HCT116 (cell line): ENCODE data around the gene HOXD1. TPM values are rescaled to one million over a fixed set of nuclear protein-coding genes. Genes with fewer than 3 reads are reported as not detected.

ENCODE experiments used
- ATAC-seq: fragments of 200-7000 bp; cut with Tn5 transposase; 2 replicates; pipeline ENCODE4 v1.9.1; 2020; ENCODE audit warnings: mild to moderate bottlenecking, moderate library complexity
- BruUV-seq: library from RNA; stranded (reverse); fragments of 400-500 nt; replicated peaks from 2 replicates; lab custom pipeline; 2021; lab: Mats Ljungman, UMichigan
- CTCF ChIA-PET: fragments of 300-600 bp; sonication (Branson Sonifier 250); formaldehyde crosslinking; loops from one replicate; lab custom pipeline; 2021; ENCODE audit warnings: antibody characterized with exemption; lab: Charles Lee
- POLR2A ChIA-PET: fragments of 300-600, 350-600 bp; sonication (Branson Sonifier 250); formaldehyde crosslinking; loops from one replicate; lab custom pipeline; 2021; ENCODE audit warnings: antibody characterized with exemption; lab: Charles Lee
- RAD21 ChIA-PET, 2 experiments: fragments of 300-600 bp; sonication (Branson Sonifier 250); formaldehyde crosslinking; loops; one replicate each; lab custom pipeline; 2023; ENCODE audit warnings: low total read pairs in 2 of 2; ENCODE audit not compliant: uncharacterized antibody in 2 of 2, unreplicated experiment in 2 of 2, low non-redundant PET in 1 of 2; lab: Charles Lee
- DNase-seq: peaks from one replicate; pipeline ENCODE4 v3.0.0-alpha.2; 2010; ENCODE audit warnings: low read depth, low spot score
- H2AFZ ChIP-seq: fragments of 200-600 bp; shearing (Covaris generic), sonication (generic); 2 replicates; pipeline ENCODE4 v1.6.1; 2017; ENCODE audit warnings: low read depth, mixed run types, mixed read lengths, antibody characterized with exemption, low read length; ENCODE audit not compliant: poor library complexity, severe bottlenecking
- H3K27ac ChIP-seq: 2 replicates; pipeline ENCODE4 v1.5.1; 2012; ENCODE audit warnings: low read depth, low read length
- H3K27me3 ChIP-seq: fragments of 200-600 bp; sonication (generic); 2 replicates; pipeline ENCODE4 v1.6.1; 2016; ENCODE audit warnings: mixed run types, low read length, mixed read lengths; ENCODE audit not compliant: insufficient read depth
- H3K36me3 ChIP-seq, 2 experiments: fragments of 200-500 bp in 1 of 2; fragments of 200-600 bp in 1 of 2; sonication (Bioruptor generic) in 1 of 2; sonication (generic) in 1 of 2; 2 replicates each; pipeline versions ENCODE4 v1.5.1 to v1.6.1; 2014 to 2016; ENCODE audit warnings: low read length in 2 of 2, inconsistent platforms in 1 of 2, mixed read lengths in 1 of 2, mixed run types in 1 of 2; ENCODE audit not compliant: insufficient read depth in 2 of 2, control insufficient read depth in 1 of 2
- H3K4me1 ChIP-seq, 2 experiments: fragments of 200-600 bp in 1 of 2; sonication (generic) in 1 of 2; 2 replicates each; pipeline versions ENCODE4 v1.5.1 to v1.6.1; 2012 to 2017; ENCODE audit warnings: low read length in 2 of 2, inconsistent platforms in 1 of 2, mild to moderate bottlenecking in 1 of 2, mixed read lengths in 1 of 2, mixed run types in 1 of 2, moderate library complexity in 1 of 2; ENCODE audit not compliant: insufficient read depth in 2 of 2, control insufficient read depth in 1 of 2
- H3K4me2 ChIP-seq: fragments of 200-600 bp; sonication (generic); 2 replicates; pipeline ENCODE4 v1.6.1; 2017; ENCODE audit warnings: mixed run types, low read length, mixed read lengths
- H3K4me3 ChIP-seq, 2 experiments: fragments of 200-600 bp in 1 of 2; sonication (generic) in 1 of 2; replicated peaks in 1 of 2; 2 replicates each; pipeline ENCODE4 v1.5.1; 2011 to 2016; ENCODE audit warnings: low read length in 2 of 2, control low read depth in 1 of 2, low read depth in 1 of 2, mild to moderate bottlenecking in 1 of 2, mixed read lengths in 1 of 2, mixed run types in 1 of 2
- H3K79me2 ChIP-seq: fragments of 200-600 bp; sonication (generic); 2 replicates; pipeline ENCODE4 v1.6.1; 2017; ENCODE audit warnings: mild to moderate bottlenecking, mixed run types, low read length, moderate library complexity, mixed read lengths; ENCODE audit not compliant: insufficient read depth
- H3K9ac ChIP-seq: fragments of 200-600 bp; sonication (generic); 2 replicates; pipeline ENCODE4 v1.6.1; 2016; ENCODE audit warnings: low read length, mixed read lengths
- H3K9me2 ChIP-seq: fragments of 200-600 bp; sonication (generic), shearing (Covaris generic); 2 replicates; pipeline ENCODE4 v1.6.1; 2017; ENCODE audit warnings: mixed run types, mild to moderate bottlenecking, moderate library complexity; ENCODE audit not compliant: insufficient read depth
- H3K9me3 ChIP-seq, 2 experiments: fragments of 200-500 bp in 1 of 2; fragments of 200-600 bp in 1 of 2; sonication (Bioruptor generic) in 1 of 2; sonication (generic) in 1 of 2; 2 replicates each; pipeline ENCODE4 v1.6.1; 2014 to 2017; ENCODE audit warnings: low read length in 2 of 2, mixed read lengths in 2 of 2, inconsistent platforms in 1 of 2, low read depth in 1 of 2, mild to moderate bottlenecking in 1 of 2, mixed run types in 1 of 2, moderate library complexity in 1 of 2; ENCODE audit not compliant: control insufficient read depth in 1 of 2, insufficient read depth in 1 of 2
- H4K20me1 ChIP-seq: fragments of 200-600 bp; sonication (generic), shearing (Covaris generic); 2 replicates; pipeline ENCODE4 v1.6.1; 2017; ENCODE audit warnings: mixed run types, mild to moderate bottlenecking, moderate library complexity; ENCODE audit not compliant: insufficient read depth
- CBX3 ChIP-seq: IDR thresholded peaks from 2 replicates; pipeline ENCODE4 v1.6.1; 2012; ENCODE audit warnings: low read depth
- CEBPB ChIP-seq: IDR thresholded peaks from 2 replicates; pipeline ENCODE4 v1.6.1; 2012; ENCODE audit warnings: low read depth
- ELF1 ChIP-seq: IDR thresholded peaks from 2 replicates; pipeline ENCODE4 v1.6.1; 2012; ENCODE audit warnings: low read depth, borderline replicate concordance
- EZH2 ChIP-seq: fragments of 200-600 bp; sonication (generic); IDR thresholded peaks from 2 replicates; pipeline ENCODE4 v1.6.1; 2017; ENCODE audit warnings: antibody characterized with exemption, mixed run types
- EZH2phosphoT487 ChIP-seq: fragments of 200-600 bp; IDR thresholded peaks from 2 replicates; pipeline ENCODE4 v1.6.1; 2018; ENCODE audit warnings: antibody characterized with exemption, borderline replicate concordance
- FOSL1 ChIP-seq: IDR thresholded peaks from 2 replicates; pipeline ENCODE4 v1.6.1; 2012; ENCODE audit warnings: low read depth
- JUND ChIP-seq: IDR thresholded peaks from 2 replicates; pipeline ENCODE4 v1.6.1; 2012
- POLR2AphosphoS5 ChIP-seq: IDR thresholded peaks from 2 replicates; pipeline ENCODE4 v1.6.1; 2011; ENCODE audit warnings: mild to moderate bottlenecking, low read depth, low read length, moderate library complexity
- RAD21 ChIP-seq: IDR thresholded peaks from 2 replicates; pipeline ENCODE4 v1.6.1; 2012; ENCODE audit warnings: low read depth, mild to moderate bottlenecking
- SIN3A ChIP-seq: IDR thresholded peaks from 2 replicates; pipeline ENCODE4 v1.6.1; 2012; ENCODE audit warnings: low read depth
- SP1 ChIP-seq: IDR thresholded peaks from 2 replicates; pipeline ENCODE4 v1.6.1; 2012; ENCODE audit warnings: low read depth
- SRF ChIP-seq: IDR thresholded peaks from 2 replicates; pipeline ENCODE4 v1.6.1; 2012; ENCODE audit warnings: low read depth
- YY1 ChIP-seq: IDR thresholded peaks from 2 replicates; pipeline ENCODE4 v1.6.1; 2011; ENCODE audit warnings: low read length, low read depth, moderate library complexity, mild to moderate bottlenecking; ENCODE audit not compliant: insufficient replicate concordance; ENCODE audit errors: extremely low read depth
- ZFX ChIP-seq: fragments of 450-650 bp; IDR thresholded peaks from 2 replicates; pipeline ENCODE4 v1.6.1; 2017
- ZNF274 ChIP-seq: fragments of 200-500 bp; sonication (Bioruptor generic); IDR thresholded peaks from 2 replicates; pipeline ENCODE4 v1.6.1; 2014; ENCODE audit warnings: mild to moderate bottlenecking, low read depth, low read length, inconsistent platforms
- intact Hi-C: fragments of 100-400 bp; cut with micrococcal nuclease; formaldehyde crosslinking; loops from 2 replicates; pipeline ENCODE4 v1.10.0; 2022
- total RNA-seq: library from RNA; stranded (reverse); gene quantifications from one replicate; pipeline ENCODE4 v1.2.1, GENCODE V29; 2021; ENCODE audit not compliant: unreplicated experiment
- TF ChIP-seq, protein P1 (sequence below): IDR thresholded peaks from 2 replicates; pipeline ENCODE4 v1.6.1; 2012
- TF ChIP-seq, protein P2 (sequence below): IDR thresholded peaks from 2 replicates; pipeline ENCODE4 v1.6.1; 2012

Gene HOXD1
- total RNA-seq, 1 experiment from 2014 or later: not detected

DNA sequence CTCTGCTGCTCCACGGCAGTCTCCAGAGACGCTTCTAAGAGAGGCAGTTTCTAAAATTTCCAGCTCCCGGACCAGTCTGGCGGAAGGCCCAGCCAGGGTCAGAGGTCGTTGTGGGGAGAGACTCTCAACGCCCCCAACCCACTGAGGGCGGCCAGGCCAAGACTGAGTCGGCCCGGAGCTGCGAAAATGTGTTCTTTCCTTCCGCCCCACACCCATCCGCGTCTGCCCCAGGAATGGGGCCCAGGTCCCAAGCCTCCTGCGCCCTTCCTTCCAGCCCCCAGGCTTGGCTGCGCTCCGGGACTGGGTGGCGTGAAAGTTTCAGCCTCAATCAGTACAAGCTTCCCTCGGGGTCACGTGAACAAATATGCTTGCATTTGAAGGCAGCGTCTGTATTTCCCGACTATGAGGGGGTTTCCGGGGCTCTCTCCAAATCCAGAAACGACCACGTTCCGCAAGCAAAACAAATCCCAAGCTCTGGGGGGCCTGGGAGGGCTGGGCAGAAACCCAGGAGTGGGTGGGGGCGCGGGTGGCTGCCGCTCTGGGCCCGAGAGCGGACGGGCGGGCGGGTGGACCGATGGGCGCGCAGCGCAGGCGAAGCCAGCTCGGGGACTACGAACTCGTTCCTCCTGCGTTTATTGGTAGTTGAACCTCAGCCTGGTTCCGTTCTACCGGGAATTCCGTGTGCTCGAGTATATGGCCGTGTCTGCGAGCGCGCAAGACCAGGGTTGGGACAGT, 28.1 kb upstream of the HOXD1 start:
- H3K27me3 ChIP-seq: no peaks in the 10 kb centered on the region
- H3K4me1 ChIP-seq: no peaks in the 10 kb centered on the region
- no peak for DNase-seq
- H3K9me2 ChIP-seq: no peaks in the 10 kb centered on the region
- no peak overlapping the region for H3K4me2 ChIP-seq
- no peak overlapping the region for H2AFZ ChIP-seq
- no peaks in the 10 kb centered on the region for H3K9me3 ChIP-seq
- TF ChIP-seq, protein P1, sequence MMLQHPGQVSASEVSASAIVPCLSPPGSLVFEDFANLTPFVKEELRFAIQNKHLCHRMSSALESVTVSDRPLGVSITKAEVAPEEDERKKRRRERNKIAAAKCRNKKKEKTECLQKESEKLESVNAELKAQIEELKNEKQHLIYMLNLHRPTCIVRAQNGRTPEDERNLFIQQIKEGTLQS: no peak
- no peak for TF ChIP-seq ZFX
- no peak for TF ChIP-seq ZNF274
- TF ChIP-seq POLR2AphosphoS5: no peak
- no peak for TF ChIP-seq CEBPB
- no peak for TF ChIP-seq ELF1
- no peak for TF ChIP-seq EZH2
- no peak for TF ChIP-seq YY1
- no peak for TF ChIP-seq SRF
- TF ChIP-seq, protein P2, sequence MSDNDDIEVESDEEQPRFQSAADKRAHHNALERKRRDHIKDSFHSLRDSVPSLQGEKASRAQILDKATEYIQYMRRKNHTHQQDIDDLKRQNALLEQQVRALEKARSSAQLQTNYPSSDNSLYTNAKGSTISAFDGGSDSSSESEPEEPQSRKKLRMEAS: no peak
- no peak for TF ChIP-seq FOSL1
- TF ChIP-seq SP1: no peak
- no peak for TF ChIP-seq SIN3A
- no peak for TF ChIP-seq CBX3
- TF ChIP-seq RAD21: no peak
- TF ChIP-seq JUND: no peak
- TF ChIP-seq EZH2phosphoT487: no peak
- TF ChIP-seq, all 23 proteins: peak for 0
- no peaks in the 10 kb centered on the region for H3K79me2 ChIP-seq
- no peak overlapping the region for H3K9ac ChIP-seq
- H3K4me3 ChIP-seq: no peak overlapping the region
- ChIA-PET CTCF (no interaction called here), POLR2A (no interaction called here), RAD21 (no interaction called here)
- no TSS peak for BruUV-seq
- H4K20me1 ChIP-seq: no peaks in the 10 kb centered on the region
- intact Hi-C loops: no loop called here
- no peaks in the 10 kb centered on the region for H3K36me3 ChIP-seq
- H3K27ac ChIP-seq: no peak overlapping the region
- ATAC-seq: no peak
